Measurements from ENCODE around the gene CCDC18. TPM values are rescaled to one million over a fixed set of nuclear protein-coding genes. Genes with fewer than 3 reads are reported as not detected.
"Not testable (repeated sequence)": the region's sequence is repeated elsewhere in the genome, so short reads cannot be mapped to it uniquely, and the experiment has no call there.

The CCDC18 gene
- total and polyA plus RNA-seq, 4 experiments from 2014 or later = 1.5 to 14.8 (median 7.4) TPM

DNA sequence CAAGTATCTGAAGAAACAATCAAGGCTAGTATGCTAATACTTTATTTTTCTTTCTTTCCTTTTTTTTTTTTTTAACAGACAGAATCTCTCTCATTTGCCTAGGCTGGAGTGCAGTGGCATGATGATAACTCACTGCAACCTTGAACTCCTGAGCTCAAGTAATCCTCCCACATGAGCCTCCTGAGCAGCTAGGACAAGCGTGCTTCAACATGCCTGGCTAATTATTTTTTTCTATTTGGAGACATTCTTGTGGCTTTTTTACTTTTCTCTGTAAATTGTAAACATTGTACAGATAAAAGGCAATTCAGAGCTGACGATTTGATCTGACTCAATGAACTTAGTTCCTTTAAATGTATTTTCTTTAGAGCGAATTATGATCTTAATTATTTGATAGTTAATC lies 41.4 kb downstream of the CCDC18 start:
- no peak overlapping the region for H3K4me3 ChIP-seq (ENCODE audit: low read length in 2 of 2)
- H3K27ac Mint-ChIP-seq = no peak overlapping the region
- H3K4me3 Mint-ChIP-seq = peak overlapping the region in 1 of 8 donors; percentile 10
- POLR2A ChIA-PET (ENCODE audit: partially characterized antibody) = no interaction called here
- no peaks in the 10 kb centered on the region for H3K9me3 ChIP-seq (ENCODE audit: control insufficient read depth in 1 of 2, low read length in 2 of 2)
- CTCF ChIA-PET (ENCODE audit: partially characterized antibody) = interaction anchor here (0.9 kb wide), 1 partner anchor 9 kb away, joined by 3 read pairs; no protein-coding TSS in a partner anchor
- no peaks in the 10 kb centered on the region for H3K27me3 Mint-ChIP-seq
- H3K9me3 Mint-ChIP-seq = peaks cover 0 to 2% (median 0%) of the 10 kb centered on the region in 8 donors
- peaks cover 8 to 20% of the 10 kb centered on the region in 2 donors for H3K36me3 Mint-ChIP-seq
- no peak for DNase-seq
- H3K36me3 ChIP-seq (ENCODE audit: insufficient read depth, low read length) = no peaks in the 10 kb centered on the region
- no peaks in the 10 kb centered on the region for H3K27me3 ChIP-seq (ENCODE audit: insufficient read depth, low read length)
- intact Hi-C loops (cut with micrococcal nuclease) = no loop called here
- peaks cover 17% of the 10 kb centered on the region for H3K4me1 ChIP-seq (ENCODE audit: insufficient read depth, low read length)
- H3K27ac ChIP-seq (ENCODE audit: low read depth, low read length) = no peak overlapping the region
- peaks cover 14 to 26% (median 20%) of the 10 kb centered on the region in 4 donors for H3K4me1 Mint-ChIP-seq

DNA sequence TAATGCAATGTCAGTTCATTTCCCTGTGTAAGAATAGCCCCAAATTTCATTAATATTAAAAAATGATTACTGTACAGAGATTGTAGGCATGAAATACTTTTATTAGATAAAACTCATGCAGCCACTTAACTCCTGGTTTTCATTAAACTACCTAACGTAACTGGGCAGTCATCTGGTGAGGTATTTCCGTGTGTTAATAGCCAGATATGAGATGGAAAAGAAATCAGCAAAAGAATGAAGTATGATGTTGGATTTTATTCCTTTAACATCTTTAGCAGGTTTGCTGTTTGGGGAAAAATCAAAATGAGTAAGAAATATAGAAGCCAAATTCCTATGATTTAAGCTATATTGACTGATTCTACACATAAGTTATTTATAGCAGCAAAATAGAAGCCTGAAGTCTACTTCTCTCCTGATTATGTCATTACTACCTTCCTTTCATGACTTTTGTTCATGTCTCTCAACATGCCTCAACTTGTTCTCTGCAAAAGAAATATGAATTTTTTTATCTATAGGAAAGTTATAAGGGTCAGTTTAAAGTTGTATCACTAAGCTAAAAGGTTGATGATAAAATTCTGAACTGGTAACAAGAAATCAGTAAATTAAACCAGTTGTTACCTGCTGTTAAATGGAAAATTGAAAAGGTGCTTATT lies 42.6 kb downstream of the CCDC18 start:
- Mint-ChIP-seq H3K27me3 (no peaks in the 10 kb centered on the region), H3K36me3 (peaks cover 8 to 21% of the 10 kb centered on the region in 2 donors), H3K4me1 (peaks cover 14 to 26% (median 20%) of the 10 kb centered on the region in 4 donors), H3K9me3 (peaks cover 0 to 2% (median 0%) of the 10 kb centered on the region in 8 donors), H3K27ac (no peak overlapping the region), H3K4me3 (no peak overlapping the region)
- intact Hi-C loops (cut with micrococcal nuclease) = no loop called here
- Histone ChIP-seq H3K27me3 (ENCODE audit: insufficient read depth, low read length) (no peaks in the 10 kb centered on the region), H3K27ac (ENCODE audit: low read depth, low read length) (no peak overlapping the region), H3K9me3 (ENCODE audit: control insufficient read depth in 1 of 2, low read length in 2 of 2) (no peaks in the 10 kb centered on the region), H3K4me1 (ENCODE audit: insufficient read depth, low read length) (peaks cover 17% of the 10 kb centered on the region), H3K4me3 (ENCODE audit: low read length in 2 of 2) (no peak overlapping the region), H3K36me3 (ENCODE audit: insufficient read depth, low read length) (no peaks in the 10 kb centered on the region)
- ChIA-PET POLR2A (ENCODE audit: partially characterized antibody) (no interaction called here), CTCF (ENCODE audit: partially characterized antibody) (no interaction called here)
- DNase-seq = no peak

- Mint-ChIP-seq H3K4me1 (no peaks in the 10 kb centered on the region), H3K4me3 (no peak overlapping the region), H3K27me3 (no peaks in the 10 kb centered on the region), H3K36me3 (peaks cover 34 to 71% of the 10 kb centered on the region in 2 donors), H3K9me3 (peaks cover 0 to 5% (median 0%) of the 10 kb centered on the region in 8 donors), H3K27ac (peak overlapping the region in 1 of 7 donors; percentile 33)
- no peak for DNase-seq
- Histone ChIP-seq H3K27ac (ENCODE audit: low read depth, low read length) (no peak overlapping the region), H3K4me1 (ENCODE audit: insufficient read depth, low read length) (no peaks in the 10 kb centered on the region), H3K36me3 (ENCODE audit: insufficient read depth, low read length) (peaks cover 3% of the 10 kb centered on the region), H3K27me3 (ENCODE audit: insufficient read depth, low read length) (no peaks in the 10 kb centered on the region), H3K4me3 (ENCODE audit: low read length in 2 of 2) (no peak overlapping the region), H3K9me3 (ENCODE audit: control insufficient read depth in 1 of 2, low read length in 2 of 2) (no peaks in the 10 kb centered on the region)
- ChIA-PET CTCF (ENCODE audit: partially characterized antibody) (no interaction called here), POLR2A (ENCODE audit: partially characterized antibody) (no interaction called here)
- intact Hi-C loops (cut with micrococcal nuclease) = no loop called here
Observed at GRCh38 chr1:93235261-93235660, 54.7 kb downstream of the CCDC18 start.

- no peaks in the 10 kb centered on the region for H3K9me3 ChIP-seq (ENCODE audit: control insufficient read depth in 1 of 2, low read length in 2 of 2)
- H3K27me3 ChIP-seq (ENCODE audit: insufficient read depth, low read length) = no peaks in the 10 kb centered on the region
- Mint-ChIP-seq H3K4me1 (no peaks in the 10 kb centered on the region), H3K27me3 (no peaks in the 10 kb centered on the region), H3K4me3 (no peak overlapping the region), H3K9me3 (peaks cover 0 to 5% (median 4%) of the 10 kb centered on the region in 8 donors), H3K27ac (no peak overlapping the region), H3K36me3 (peaks cover 32 to 73% of the 10 kb centered on the region in 2 donors)
- no peaks in the 10 kb centered on the region for H3K4me1 ChIP-seq (ENCODE audit: insufficient read depth, low read length)
- no peak overlapping the region for H3K27ac ChIP-seq (ENCODE audit: low read depth, low read length)
- ChIA-PET POLR2A (ENCODE audit: partially characterized antibody) (no interaction called here), CTCF (ENCODE audit: partially characterized antibody) (interaction anchor here (0.8 kb wide), 1 partner anchor 20 kb away, joined by 3 read pairs; no protein-coding TSS in a partner anchor)
- H3K4me3 ChIP-seq (ENCODE audit: low read length in 2 of 2) = no peak overlapping the region
- DNase-seq = no peak
- peaks cover 1% of the 10 kb centered on the region for H3K36me3 ChIP-seq (ENCODE audit: insufficient read depth, low read length)
- intact Hi-C loops (cut with micrococcal nuclease) = no loop called here
Observed at GRCh38 chr1:93237021-93237420, 56.5 kb downstream of the CCDC18 start.

- H3K27ac Mint-ChIP-seq = no peak overlapping the region
- H3K36me3 ChIP-seq (ENCODE audit: insufficient read depth, low read length) = no peaks in the 10 kb centered on the region
- intact Hi-C loops (cut with micrococcal nuclease) = no loop called here
- no peak overlapping the region for H3K4me3 Mint-ChIP-seq
- peaks cover 43 to 76% of the 10 kb centered on the region in 2 donors for H3K36me3 Mint-ChIP-seq
- H3K9me3 ChIP-seq (ENCODE audit: control insufficient read depth in 1 of 2, low read length in 2 of 2) = peaks cover 0 to 3% of the 10 kb centered on the region in 2 donors
- H3K4me1 Mint-ChIP-seq = no peaks in the 10 kb centered on the region
- ChIA-PET CTCF (ENCODE audit: partially characterized antibody) (no interaction called here), POLR2A (ENCODE audit: partially characterized antibody) (no interaction called here)
- no peaks in the 10 kb centered on the region for H3K4me1 ChIP-seq (ENCODE audit: insufficient read depth, low read length)
- no peaks in the 10 kb centered on the region for H3K27me3 Mint-ChIP-seq
- H3K9me3 Mint-ChIP-seq = peaks cover 0 to 19% (median 17%) of the 10 kb centered on the region in 8 donors
- no peak overlapping the region for H3K27ac ChIP-seq (ENCODE audit: low read depth, low read length)
- no peak for DNase-seq
- H3K27me3 ChIP-seq (ENCODE audit: insufficient read depth, low read length) = no peaks in the 10 kb centered on the region
- no peak overlapping the region for H3K4me3 ChIP-seq (ENCODE audit: low read length in 2 of 2)
Observed at GRCh38 chr1:93238425-93238824, 57.9 kb downstream of the CCDC18 start.

DNA sequence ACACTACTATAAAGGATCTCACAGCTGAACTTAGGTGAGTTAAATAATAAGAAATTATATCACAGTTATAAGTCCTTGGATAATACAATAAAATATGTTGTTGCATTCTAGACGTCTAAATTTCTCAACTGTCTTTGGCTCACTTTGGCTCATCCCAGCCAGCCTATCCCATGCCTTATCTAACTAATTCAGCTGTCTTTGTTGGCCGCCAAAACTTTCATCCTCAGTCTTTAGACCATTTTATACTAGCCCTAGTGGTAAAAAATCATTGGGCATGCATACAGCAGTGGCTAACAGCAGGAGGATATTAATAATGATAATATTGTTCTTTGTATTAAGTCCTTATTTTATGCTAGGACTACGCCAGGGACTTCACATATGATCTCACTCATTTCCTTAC lies 59.3 kb downstream of the CCDC18 start:
- no peaks in the 10 kb centered on the region for H3K4me1 Mint-ChIP-seq
- CTCF ChIA-PET (ENCODE audit: partially characterized antibody) = no interaction called here
- no peaks in the 10 kb centered on the region for H3K36me3 ChIP-seq (ENCODE audit: insufficient read depth, low read length)

GRCh38 chr1:93243233-93243632 lies 62.7 kb downstream of the CCDC18 start:
- H3K4me1 Mint-ChIP-seq; H3K27me3 ChIP-seq (ENCODE audit: insufficient read depth, low read length); DNase-seq; H3K4me3 Mint-ChIP-seq; H3K27ac Mint-ChIP-seq; H3K27ac ChIP-seq (ENCODE audit: low read depth, low read length); H3K9me3 ChIP-seq (ENCODE audit: control insufficient read depth in 1 of 2, low read length in 2 of 2); H3K4me1 ChIP-seq (ENCODE audit: insufficient read depth, low read length); POLR2A ChIA-PET (ENCODE audit: partially characterized antibody); CTCF ChIA-PET (ENCODE audit: partially characterized antibody); intact Hi-C loops (cut with micrococcal nuclease); H3K4me3 ChIP-seq (ENCODE audit: low read length in 2 of 2); H3K27me3 Mint-ChIP-seq; H3K36me3 ChIP-seq (ENCODE audit: insufficient read depth, low read length): not testable (repeated sequence)
- peaks cover 3 to 30% (median 24%) of the 10 kb centered on the region in 8 donors for H3K9me3 Mint-ChIP-seq
- peaks cover 44 to 56% of the 10 kb centered on the region in 2 donors for H3K36me3 Mint-ChIP-seq

More for the DNA sequence above, 59.3 kb downstream of the CCDC18 start:
- Histone ChIP-seq H3K9me3 (ENCODE audit: control insufficient read depth in 1 of 2, low read length in 2 of 2) (peaks cover 0 to 3% of the 10 kb centered on the region in 2 donors), H3K4me3 (ENCODE audit: low read length in 2 of 2) (no peak overlapping the region), H3K27ac (ENCODE audit: low read depth, low read length) (no peak overlapping the region), H3K4me1 (ENCODE audit: insufficient read depth, low read length) (no peaks in the 10 kb centered on the region), H3K27me3 (ENCODE audit: insufficient read depth, low read length) (no peaks in the 10 kb centered on the region)
- Mint-ChIP-seq H3K36me3 (peaks cover 50 to 79% of the 10 kb centered on the region in 2 donors), H3K27ac (no peak overlapping the region), H3K4me3 (no peak overlapping the region), H3K27me3 (no peaks in the 10 kb centered on the region), H3K9me3 (peaks cover 3 to 30% (median 24%) of the 10 kb centered on the region in 8 donors)
- DNase-seq = no peak
- POLR2A ChIA-PET (ENCODE audit: partially characterized antibody) = no interaction called here
- intact Hi-C loops (cut with micrococcal nuclease) = no loop called here
